NCI-H128 (cell line): ENCODE data around the gene PSME3IP1.
"Not testable (repeated sequence)": the region's sequence is repeated elsewhere in the genome, so short reads cannot be mapped to it uniquely, and the experiment has no call there.

Experiments
- DNase-seq: peaks from one replicate; lab custom pipeline; 2025; ENCODE audit not compliant: unreplicated experiment; lab: John Stamatoyannopoulos, UW

The PSME3IP1 gene

GRCh38 chr16:57185945-57186871 lies at the start of gene PSME3IP1, which contains the start of gene RSPRY1:
TSS of gene PSME3IP1 (minus strand) at chr16:57186039. CDS start at chr16:57173854, 12,185 bp downstream.
TSS of gene RSPRY1 (plus strand) at chr16:57186329. CDS start at chr16:57204659, 18,330 bp downstream.
- peak; percentile 97 for DNase-seq

GRCh38 chr16:57235128-57236021 lies 49.5 kb upstream of the PSME3IP1 start:
- peak; percentile 74 for DNase-seq

- no peak for DNase-seq
Measured at GRCh38 chr16:57234707-57235092, 48.9 kb upstream of the PSME3IP1 start.

GRCh38 chr16:57233944-57234706 lies 48.3 kb upstream of the PSME3IP1 start:
- no peak for DNase-seq

- no peak for DNase-seq
Measured at GRCh38 chr16:57231821-57232350, 46.0 kb upstream of the PSME3IP1 start.

- DNase-seq = no peak
Measured at GRCh38 chr16:57229079-57229478, 43.2 kb upstream of the PSME3IP1 start.

GRCh38 chr16:57226701-57227621 lies 41.1 kb upstream of the PSME3IP1 start:
- no peak for DNase-seq

GRCh38 chr16:57225978-57226377 lies 40.1 kb upstream of the PSME3IP1 start:
- no peak for DNase-seq

GRCh38 chr16:57224651-57225335 lies 39.0 kb upstream of the PSME3IP1 start:
- DNase-seq = no peak

- no peak for DNase-seq
Measured at GRCh38 chr16:57223057-57223456, 37.2 kb upstream of the PSME3IP1 start.

GRCh38 chr16:57216968-57217367 lies 31.1 kb upstream of the PSME3IP1 start:
- DNase-seq = no peak

GRCh38 chr16:57213462-57213861 lies 27.6 kb upstream of the PSME3IP1 start:
- no peak for DNase-seq

GRCh38 chr16:57209780-57210179 lies 23.9 kb upstream of the PSME3IP1 start:
- no peak for DNase-seq

GRCh38 chr16:57208926-57209325 lies 23.1 kb upstream of the PSME3IP1 start:
- DNase-seq = no peak

- no peak for DNase-seq
Measured at GRCh38 chr16:57204675-57205074, 18.8 kb upstream of the PSME3IP1 start.

- no peak for DNase-seq
Measured at GRCh38 chr16:57203451-57203850, 17.6 kb upstream of the PSME3IP1 start.

GRCh38 chr16:57202095-57202886 lies 16.5 kb upstream of the PSME3IP1 start:
- no peak for DNase-seq

- not testable (repeated sequence) for DNase-seq
Measured at GRCh38 chr16:57200926-57201325, 15.1 kb upstream of the PSME3IP1 start.
